ENCODE data around the gene SEC16A.

DNA sequence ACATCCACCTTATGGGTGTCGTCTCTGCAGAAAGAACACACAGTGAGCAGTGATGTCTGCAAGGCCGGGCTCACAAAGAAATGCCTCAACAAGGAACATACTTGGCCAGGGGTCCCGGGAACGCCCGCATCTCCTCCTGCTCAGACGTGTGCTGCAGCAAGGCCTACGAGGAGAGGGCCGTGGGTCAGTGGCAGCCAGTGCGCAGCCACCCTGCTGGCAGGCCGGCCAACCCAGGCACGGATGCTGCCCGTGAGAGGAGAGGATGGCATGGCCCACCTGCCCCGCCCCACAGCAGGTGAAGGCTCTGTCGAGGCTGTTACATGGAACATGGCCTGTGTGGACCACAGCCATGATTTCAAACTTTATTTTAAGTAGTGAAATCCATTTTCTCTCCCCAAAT lies 19.3 kb downstream of the SEC16A start:
- TF ChIP-seq, protein P1, sequence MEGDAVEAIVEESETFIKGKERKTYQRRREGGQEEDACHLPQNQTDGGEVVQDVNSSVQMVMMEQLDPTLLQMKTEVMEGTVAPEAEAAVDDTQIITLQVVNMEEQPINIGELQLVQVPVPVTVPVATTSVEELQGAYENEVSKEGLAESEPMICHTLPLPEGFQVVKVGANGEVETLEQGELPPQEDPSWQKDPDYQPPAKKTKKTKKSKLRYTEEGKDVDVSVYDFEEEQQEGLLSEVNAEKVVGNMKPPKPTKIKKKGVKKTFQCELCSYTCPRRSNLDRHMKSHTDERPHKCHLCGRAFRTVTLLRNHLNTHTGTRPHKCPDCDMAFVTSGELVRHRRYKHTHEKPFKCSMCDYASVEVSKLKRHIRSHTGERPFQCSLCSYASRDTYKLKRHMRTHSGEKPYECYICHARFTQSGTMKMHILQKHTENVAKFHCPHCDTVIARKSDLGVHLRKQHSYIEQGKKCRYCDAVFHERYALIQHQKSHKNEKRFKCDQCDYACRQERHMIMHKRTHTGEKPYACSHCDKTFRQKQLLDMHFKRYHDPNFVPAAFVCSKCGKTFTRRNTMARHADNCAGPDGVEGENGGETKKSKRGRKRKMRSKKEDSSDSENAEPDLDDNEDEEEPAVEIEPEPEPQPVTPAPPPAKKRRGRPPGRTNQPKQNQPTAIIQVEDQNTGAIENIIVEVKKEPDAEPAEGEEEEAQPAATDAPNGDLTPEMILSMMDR (IDR thresholded peaks at IDR 0.05; ENCODE audit: low read depth, low read length, missing input control), result no peak
- TF ChIP-seq, protein P2, sequence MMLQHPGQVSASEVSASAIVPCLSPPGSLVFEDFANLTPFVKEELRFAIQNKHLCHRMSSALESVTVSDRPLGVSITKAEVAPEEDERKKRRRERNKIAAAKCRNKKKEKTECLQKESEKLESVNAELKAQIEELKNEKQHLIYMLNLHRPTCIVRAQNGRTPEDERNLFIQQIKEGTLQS (IDR thresholded peaks at IDR 0.05), result no peak
- no peak for TF ChIP-seq GABPA (IDR thresholded peaks at IDR 0.05 in 1 of 2, conservative IDR thresholded peaks at IDR 0.05 in 1 of 2)
- TF ChIP-seq HNF4A (conservative IDR thresholded peaks at IDR 0.05), result no peak

All from liver (tissue), 3 donors.